GM19467 (cell line): ENCODE measurements around the gene TRRAP.

Experiments used
- ATAC-seq: cut with Tn5 transposase; IDR thresholded peaks from one replicate; pipeline ENCODE4 v1.9.1; 2021; ENCODE audit warnings: mild to moderate bottlenecking, moderate library complexity; ENCODE audit not compliant: unreplicated experiment

Gene TRRAP

GRCh38 chr7:98887038-98887437, 8.7 kb downstream of the TRRAP start:
- ATAC-seq, result no peak

DNA sequence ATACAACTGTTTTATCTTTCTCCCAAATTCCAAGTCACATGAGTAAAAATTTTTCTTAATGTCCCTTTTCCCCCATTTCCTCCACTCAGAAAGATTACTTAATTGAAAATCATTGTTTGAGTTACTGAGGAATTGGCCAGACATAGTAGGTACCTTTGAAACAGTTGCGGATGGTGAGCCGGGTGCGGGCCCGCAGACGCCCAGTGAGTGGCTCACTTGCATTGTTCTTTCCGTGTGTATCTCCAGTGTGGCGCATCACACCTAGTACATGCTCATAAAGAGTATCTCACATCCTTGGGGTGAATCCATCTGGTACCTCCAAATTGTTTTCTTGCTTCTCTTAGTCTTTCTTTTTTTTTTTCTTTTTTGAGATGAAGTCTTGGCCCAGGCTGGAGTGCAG, 14.3 kb downstream of the TRRAP start:
- no peak for ATAC-seq

DNA sequence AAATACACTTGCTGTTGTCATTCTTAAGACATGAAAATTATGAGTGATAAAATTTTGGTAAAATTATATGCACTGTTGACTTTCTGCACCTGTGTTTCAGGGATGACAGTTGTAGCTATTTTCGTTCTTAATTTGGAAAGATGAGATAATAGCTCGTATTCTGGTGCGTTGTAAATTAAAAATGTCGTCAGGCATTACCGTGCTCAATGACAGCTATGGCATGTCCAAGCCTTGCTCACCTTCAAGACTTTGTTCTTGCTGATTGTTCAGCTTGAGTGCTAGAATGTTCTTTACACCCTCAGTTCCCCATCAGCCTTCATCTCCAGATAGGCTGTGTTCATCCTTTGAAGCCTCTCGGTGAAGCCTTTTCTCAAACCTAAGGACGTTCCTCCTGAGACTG, 21.5 kb downstream of the TRRAP start:
- no peak for ATAC-seq

DNA sequence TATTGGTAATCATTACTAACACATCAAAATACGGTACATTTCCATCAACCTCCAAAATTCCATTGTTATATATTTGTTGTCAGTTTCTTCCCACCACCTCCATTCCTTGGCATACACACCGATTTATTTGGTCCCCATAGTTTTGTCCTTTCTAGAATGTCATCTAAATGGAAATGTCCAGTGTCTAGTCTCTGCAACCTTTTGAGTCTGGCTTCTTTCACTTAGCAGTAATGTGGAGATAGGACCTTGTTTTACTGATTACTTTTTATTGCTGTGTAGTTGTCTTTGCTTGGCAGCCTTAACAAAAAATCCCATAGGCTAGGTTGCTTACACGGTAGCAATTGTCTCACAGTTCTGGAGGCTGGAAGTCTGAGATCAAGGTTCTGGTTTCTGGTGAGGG, 22.5 kb downstream of the TRRAP start:
- ATAC-seq, result no peak

DNA sequence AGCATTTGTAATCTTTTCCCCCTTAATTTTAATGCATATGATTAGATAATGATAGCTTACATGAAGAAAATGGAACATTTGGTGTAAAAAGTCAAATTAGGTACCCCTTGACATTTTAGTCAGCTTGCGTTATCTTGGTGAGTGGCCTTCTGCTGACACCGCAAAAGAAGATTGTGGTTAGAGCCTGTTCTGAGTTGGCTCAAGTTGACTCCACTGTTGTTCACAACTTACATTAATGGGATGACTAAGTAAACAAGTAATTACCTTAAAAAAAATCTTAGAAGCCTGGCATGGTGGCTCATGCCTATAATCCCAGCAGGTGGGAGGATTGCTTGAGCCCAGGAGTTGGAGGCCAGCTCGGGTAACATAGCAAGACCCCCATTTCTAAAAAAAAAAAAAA, 24.2 kb downstream of the TRRAP start:
- ATAC-seq, result no peak

DNA sequence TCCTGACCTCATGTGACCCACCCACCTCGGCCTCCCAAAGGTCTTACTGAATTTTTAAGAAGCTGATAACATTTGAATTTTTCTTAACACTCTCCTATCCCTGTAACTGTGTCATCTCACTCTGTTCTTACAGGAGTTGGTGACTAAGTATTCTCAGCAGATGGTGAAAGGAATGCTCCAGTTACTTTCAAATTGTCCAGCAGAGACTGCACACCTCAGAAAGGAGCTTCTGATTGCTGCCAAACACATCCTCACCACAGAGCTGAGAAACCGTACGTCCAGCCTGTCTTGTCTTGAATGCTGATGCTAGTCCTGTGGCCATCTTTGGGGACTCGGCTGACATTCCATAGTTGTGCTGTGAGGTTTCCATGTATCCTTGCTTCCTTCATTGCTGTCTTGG, 24.9 kb downstream of the TRRAP start:
- no peak for ATAC-seq

GRCh38 chr7:98907570-98907969, 29.2 kb downstream of the TRRAP start:
- ATAC-seq, result no peak

GRCh38 chr7:98908585-98908984, 30.3 kb downstream of the TRRAP start:
- no peak for ATAC-seq

GRCh38 chr7:98909487-98909886, 31.2 kb downstream of the TRRAP start:
- ATAC-seq, result no peak

- no peak for ATAC-seq
Measured at GRCh38 chr7:98910427-98910826, 32.1 kb downstream of the TRRAP start.

GRCh38 chr7:98911916-98912315, 33.6 kb downstream of the TRRAP start:
- ATAC-seq, result no peak

DNA sequence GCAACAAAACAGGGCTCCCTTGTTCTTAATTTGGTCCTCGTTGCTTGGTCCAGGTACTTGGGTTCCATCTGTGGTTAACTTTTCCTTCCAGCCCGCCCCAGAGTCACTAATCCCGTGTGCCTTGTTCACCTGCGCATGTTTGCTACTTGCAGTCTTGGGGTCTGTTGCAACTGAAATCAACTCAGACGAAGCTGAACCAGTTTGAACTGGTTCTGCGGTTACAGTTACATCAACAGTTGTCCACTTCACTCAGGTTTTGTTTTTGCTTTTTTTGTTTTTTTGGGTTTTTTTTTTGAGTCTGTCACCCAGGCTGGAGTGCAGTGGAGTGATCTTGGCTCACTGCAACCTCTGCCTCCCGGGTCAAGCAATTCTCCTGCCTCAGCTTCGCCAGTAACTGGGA, 34.7 kb downstream of the TRRAP start:
- no peak for ATAC-seq

DNA sequence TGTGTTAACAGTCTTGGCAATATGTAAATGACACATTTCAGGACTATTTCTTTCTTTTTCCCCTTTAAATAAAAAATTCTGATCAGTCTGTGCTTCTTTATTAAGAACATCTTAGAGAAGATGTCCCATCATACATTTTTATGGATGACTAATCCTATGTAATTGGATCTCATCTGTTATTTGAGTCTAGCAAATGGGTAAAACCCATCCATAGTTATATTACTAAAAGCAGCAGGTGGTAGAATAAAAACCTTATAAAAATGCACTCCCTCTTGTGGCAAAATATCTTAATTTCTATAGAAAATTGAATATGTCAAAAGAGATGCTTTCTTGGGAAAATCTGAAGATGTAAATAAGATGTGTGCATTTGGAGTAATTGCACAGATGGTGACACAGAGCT, 35.3 kb downstream of the TRRAP start:
- no peak for ATAC-seq

DNA sequence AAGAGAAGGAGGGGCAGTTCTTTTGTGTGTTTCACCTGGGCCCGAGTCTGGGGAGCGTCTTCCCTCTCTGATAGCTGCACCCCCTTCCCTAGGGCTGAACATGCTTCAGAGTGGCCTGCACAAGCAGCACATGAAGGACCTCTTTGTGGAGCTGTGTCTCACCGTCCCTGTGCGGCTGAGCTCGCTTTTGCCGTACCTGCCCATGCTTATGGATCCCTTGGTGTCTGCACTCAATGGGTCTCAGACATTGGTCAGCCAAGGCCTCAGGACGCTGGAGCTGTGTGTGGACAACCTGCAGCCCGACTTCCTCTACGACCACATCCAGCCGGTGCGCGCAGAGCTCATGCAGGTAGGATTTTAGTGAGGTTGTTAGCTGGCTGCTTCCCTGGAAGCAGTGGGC, 39.0 kb downstream of the TRRAP start:
- ATAC-seq, result no peak

DNA sequence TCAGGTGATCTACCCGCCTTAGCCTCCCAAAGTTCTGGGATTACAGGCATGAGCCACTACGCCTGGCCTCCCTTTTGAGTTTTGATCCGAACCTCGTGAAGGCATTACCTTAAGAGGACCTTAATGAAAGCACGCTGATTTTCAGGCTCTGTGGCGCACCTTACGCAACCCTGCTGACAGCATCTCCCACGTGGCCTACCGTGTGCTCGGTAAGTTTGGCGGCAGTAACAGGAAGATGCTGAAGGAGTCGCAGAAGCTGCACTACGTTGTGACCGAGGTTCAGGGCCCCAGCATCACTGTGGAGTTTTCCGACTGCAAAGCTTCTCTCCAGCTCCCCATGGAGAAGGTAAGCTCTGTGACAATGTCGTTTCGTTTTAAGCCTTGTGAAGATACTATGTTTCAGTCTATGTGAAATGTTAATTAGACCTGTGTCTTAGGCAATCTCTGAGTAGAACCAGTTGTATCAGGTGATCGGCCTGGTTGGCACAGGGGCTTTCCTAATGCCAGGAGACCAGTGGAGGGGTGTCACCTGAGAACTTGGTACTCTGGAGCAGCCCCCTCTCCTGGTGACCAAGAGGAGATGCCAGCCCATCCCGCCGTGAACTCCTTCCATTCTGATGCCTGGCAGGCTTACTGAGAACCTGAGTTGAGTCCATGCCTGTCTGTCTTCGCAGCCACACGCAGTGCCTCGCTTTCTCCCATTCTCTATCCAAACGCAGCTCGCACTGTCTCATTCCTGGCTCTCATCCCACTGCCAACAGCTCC, 43.5 kb downstream of the TRRAP start:
- no peak for ATAC-seq

- no peak for ATAC-seq
Measured at GRCh38 chr7:98922392-98923187, 44.3 kb downstream of the TRRAP start.

DNA sequence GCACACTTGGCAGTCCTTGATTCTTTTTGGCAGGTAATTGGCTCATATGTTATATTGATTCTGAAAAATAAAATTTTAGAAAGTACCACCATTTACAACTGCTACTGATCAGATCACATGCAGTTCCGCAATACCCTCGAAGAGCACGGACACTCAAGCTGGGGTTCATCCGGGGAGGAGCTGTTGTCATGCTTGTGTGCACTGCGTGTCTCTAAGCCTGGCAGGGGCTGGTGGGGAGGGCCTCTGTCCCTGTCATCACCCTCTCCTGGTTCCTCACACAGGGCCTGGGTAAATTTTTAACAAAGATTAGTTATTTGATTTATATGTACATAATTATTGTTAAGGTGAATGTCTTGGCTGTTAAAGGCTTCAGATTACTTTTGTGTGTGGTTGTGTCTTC, 45.2 kb downstream of the TRRAP start:
- ATAC-seq, result no peak

DNA sequence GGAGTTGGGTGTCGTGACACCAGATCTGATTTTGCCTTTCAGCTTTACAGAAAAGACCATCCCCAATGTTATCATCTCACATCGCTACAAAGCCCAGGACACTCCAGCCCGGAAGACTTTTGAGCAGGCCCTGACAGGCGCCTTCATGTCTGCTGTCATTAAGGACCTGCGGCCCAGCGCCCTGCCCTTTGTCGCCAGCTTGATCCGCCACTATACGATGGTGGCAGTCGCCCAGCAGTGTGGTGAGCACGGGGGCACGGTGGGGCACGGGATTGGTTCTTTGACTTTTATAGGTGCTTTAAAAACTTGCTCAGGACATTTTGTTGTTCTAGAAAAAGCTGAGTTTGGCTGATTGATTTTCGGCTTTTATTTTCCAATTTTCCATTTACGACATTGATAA, 48.8 kb downstream of the TRRAP start:
- ATAC-seq, result no peak

GRCh38 chr7:98930464-98930863, 52.1 kb downstream of the TRRAP start:
- no peak for ATAC-seq

DNA sequence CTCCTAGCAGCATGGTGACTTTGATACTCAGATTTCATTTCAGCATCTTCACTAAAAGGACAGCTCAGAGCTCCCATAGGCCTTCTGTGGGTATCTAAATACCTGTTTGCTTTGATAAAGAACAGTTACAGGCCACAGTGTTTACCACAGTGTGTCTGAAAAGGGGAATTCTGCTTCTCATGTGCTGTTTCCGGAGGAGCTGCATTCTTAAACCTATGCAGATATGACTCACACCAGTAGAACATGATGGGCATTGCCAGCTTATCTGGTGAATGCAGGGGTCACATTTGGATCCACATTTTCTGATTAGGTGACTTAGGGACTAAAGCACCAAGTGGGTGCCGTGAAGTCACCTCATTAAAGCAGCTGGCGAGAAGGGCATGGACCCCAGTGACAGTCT, 52.6 kb downstream of the TRRAP start:
- no peak for ATAC-seq

GRCh38 chr7:98933321-98933720, 55.0 kb downstream of the TRRAP start:
- ATAC-seq, result no peak

DNA sequence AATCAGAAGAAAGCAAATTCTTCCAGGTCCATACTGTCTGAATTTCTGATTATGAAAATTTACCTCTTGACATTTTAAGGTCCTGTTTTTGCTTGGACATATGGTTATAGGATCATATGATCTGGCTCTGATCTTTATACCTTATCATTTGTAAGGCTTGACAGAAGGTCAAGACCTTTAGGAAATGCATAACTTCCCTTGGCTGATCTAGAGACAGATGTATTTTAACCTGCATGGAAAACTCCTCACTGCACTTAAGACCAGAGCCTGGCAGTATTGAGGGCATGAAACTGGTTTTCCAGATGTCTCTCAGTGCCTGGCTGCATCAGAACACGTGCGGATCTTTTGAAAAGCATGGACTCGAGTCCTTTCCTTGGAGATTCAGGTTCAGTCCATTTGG, 55.9 kb downstream of the TRRAP start:
- no peak for ATAC-seq
